ENCODE data around the gene COA8. TPM values are rescaled to one million over a fixed set of nuclear protein-coding genes. Genes with fewer than 3 reads are reported as not detected.

The COA8 gene
- total and polyA plus RNA-seq, 10 of the 15 experiments (the other 5 are each of a cell fraction or from before 2014, with no cell fraction given), result 6.1 to 69.5 (median 25.8) TPM

GRCh38 chr14:103628221-103628683, 65.5 kb downstream of the COA8 start (continued):
- TF ChIP-seq SP1 (IDR thresholded peaks at IDR 0.05; ENCODE audit: low read depth, low read length), result no peak
- TF ChIP-seq MEF2B (IDR thresholded peaks at IDR 0.05; ENCODE audit: partially characterized antibody, poor library complexity, severe bottlenecking), result no peak
- TF ChIP-seq BHLHE40 (IDR thresholded peaks at IDR 0.05; ENCODE audit: borderline replicate concordance in 1 of 2, low read depth in 2 of 2, low read length in 1 of 2), result no peak; a peak in 1 of 4 replicates
- TF ChIP-seq BCL11A (IDR thresholded peaks at IDR 0.05; ENCODE audit: low read depth, low read length), result no peak
- TF ChIP-seq ZBTB11 (CRISPR knock-in tag; IDR thresholded peaks at IDR 0.05), result no peak
- no peak for TF ChIP-seq SIX5 (IDR thresholded peaks at IDR 0.05; ENCODE audit: low read depth, low read length, severe bottlenecking)
- TF ChIP-seq POLR2AphosphoS5 (IDR thresholded peaks at IDR 0.05; ENCODE audit: low read length), result peak; percentile 55; the same call in 1 of the 2 replicates
- no peak for TF ChIP-seq FOXM1 (IDR thresholded peaks at IDR 0.05; ENCODE audit: low read depth, low read length)
- no peak for TF ChIP-seq ATF7 (IDR thresholded peaks at IDR 0.05; ENCODE audit: low read depth)
- TF ChIP-seq TAF1 (IDR thresholded peaks at IDR 0.05; ENCODE audit: borderline replicate concordance, low read depth, low read length), result no peak
- TF ChIP-seq BRCA1 (IDR thresholded peaks at IDR 0.05; ENCODE audit: low read depth, low read length), result no peak
- TF ChIP-seq ZSCAN29 (IDR thresholded peaks at IDR 0.05), result no peak
- no peak for TF ChIP-seq RAD51 (IDR thresholded peaks at IDR 0.05)
- no peak for TF ChIP-seq EZH2 (IDR thresholded peaks at IDR 0.05; ENCODE audit: borderline replicate concordance, control insufficient read depth, low read depth, low read length)
- no peak for TF ChIP-seq SUZ12 (IDR thresholded peaks at IDR 0.05; ENCODE audit: unreplicated experiment)
- no peak for TF ChIP-seq NR2C2 (IDR thresholded peaks at IDR 0.05; ENCODE audit: borderline replicate concordance, control insufficient read depth, insufficient read length, low read depth)
- no peak for TF ChIP-seq RUNX3 (IDR thresholded peaks at IDR 0.05; ENCODE audit: low read length)
- TF ChIP-seq KLF5 (IDR thresholded peaks at IDR 0.05; ENCODE audit: partially characterized antibody), result no peak
- no peak for TF ChIP-seq CTCF (IDR thresholded peaks at IDR 0.05 in 2 of 3, conservative IDR thresholded peaks at IDR 0.05 in 1 of 3; ENCODE audit: control insufficient read depth in 2 of 3, extremely low read depth in 1 of 3, insufficient read depth in 1 of 3, low read depth in 3 of 3, low read length in 3 of 3)
- no peak for TF ChIP-seq YBX1 (IDR thresholded peaks at IDR 0.05)
- no peak for TF ChIP-seq MTA3 (IDR thresholded peaks at IDR 0.05; ENCODE audit: borderline replicate concordance, low read length)
- 0 out of 2 replicates have a peak, but pooled peaks have one; percentile 5 for TF ChIP-seq ASH2L (IDR thresholded peaks at IDR 0.05; ENCODE audit: borderline replicate concordance, low read depth)
- no peak for TF ChIP-seq TCF7 (IDR thresholded peaks at IDR 0.05; ENCODE audit: borderline replicate concordance)
- TF ChIP-seq RELA (IDR thresholded peaks at IDR 0.05; ENCODE audit: borderline replicate concordance, partially characterized antibody), result no peak
- TF ChIP-seq BMI1 (IDR thresholded peaks at IDR 0.05; ENCODE audit: borderline replicate concordance), result no peak
- no peak for TF ChIP-seq NFYA (IDR thresholded peaks at IDR 0.05; ENCODE audit: borderline replicate concordance, low read depth, low read length)
- TF ChIP-seq SREBF2 (IDR thresholded peaks at IDR 0.05; ENCODE audit: low read length), result no peak
- TF ChIP-seq SMC3 (IDR thresholded peaks at IDR 0.05; ENCODE audit: borderline replicate concordance, low read length), result no peak
- TF ChIP-seq SUPT20H (IDR thresholded peaks at IDR 0.05; ENCODE audit: borderline replicate concordance, control insufficient read depth, low read depth, low read length), result no peak
